Astrocyte (in vitro differentiated cells and primary cell): ENCODE measurements around the gene TOB1. TPM values are rescaled to one million over a fixed set of nuclear protein-coding genes. Genes with fewer than 3 reads are reported as not detected.

ENCODE experiments used
- DNase-seq: peaks from one replicate; pipeline ENCODE4 v3.0.0-alpha.2; 2010; ENCODE audit warnings: low read depth
- FAIRE-seq: peaks from 2 replicates; lab custom pipeline; 2011; peaks lifted over from hg19 to GRCh38; lab: Jason Lieb, UNC
- H2AFZ ChIP-seq: 2 replicates; pipeline ENCODE4 v1.6.0; 2012; ENCODE audit warnings: low read depth, low read length, inconsistent platforms
- H3K27ac ChIP-seq: 2 replicates; pipeline ENCODE4 v1.5.1; 2011; ENCODE audit warnings: low read depth, low read length, inconsistent platforms
- H3K27me3 ChIP-seq: 2 replicates; pipeline ENCODE4 v1.6.0; 2011; ENCODE audit warnings: low read length, inconsistent platforms; ENCODE audit not compliant: insufficient read depth
- H3K36me3 ChIP-seq: 2 replicates; pipeline ENCODE4 v1.5.1; 2011; ENCODE audit warnings: low read length, inconsistent platforms; ENCODE audit not compliant: insufficient read depth
- H3K4me1 ChIP-seq: 2 replicates; pipeline ENCODE4 v1.5.1; 2011; ENCODE audit warnings: low read length, inconsistent platforms; ENCODE audit not compliant: insufficient read depth
- H3K4me2 ChIP-seq: 2 replicates; pipeline ENCODE4 v1.6.0; 2012; ENCODE audit warnings: low read length, inconsistent platforms
- H3K4me3 ChIP-seq: 2 replicates; pipeline ENCODE4 v1.5.1; 2011; ENCODE audit warnings: low read depth, mild to moderate bottlenecking, low read length, inconsistent platforms; ENCODE audit not compliant: insufficient read depth
- H3K79me2 ChIP-seq: 2 replicates; pipeline ENCODE4 v1.6.0; 2012; ENCODE audit warnings: mild to moderate bottlenecking, low read length, inconsistent platforms; ENCODE audit not compliant: insufficient read depth
- H3K9ac ChIP-seq: 2 replicates; pipeline ENCODE4 v1.6.0; 2012; ENCODE audit warnings: mild to moderate bottlenecking, low read length, inconsistent platforms
- H3K9me3 ChIP-seq: 2 replicates; pipeline ENCODE4 v1.5.1; 2012; ENCODE audit warnings: low read depth, mild to moderate bottlenecking, low read length, inconsistent platforms; ENCODE audit not compliant: insufficient read depth
- H4K20me1 ChIP-seq: 2 replicates; pipeline ENCODE4 v1.6.0; 2012; ENCODE audit warnings: low read length, inconsistent platforms; ENCODE audit not compliant: insufficient read depth
- H3K27ac Mint-ChIP-seq: one replicate; pipeline ENCODE4 v1.8.0; 2021; ENCODE audit warnings: mild to moderate bottlenecking, mixed read lengths; ENCODE audit not compliant: unreplicated experiment
- H3K27me3 Mint-ChIP-seq: one replicate; pipeline ENCODE4 v1.8.0; 2021; ENCODE audit warnings: low read depth, mixed read lengths; ENCODE audit not compliant: unreplicated experiment
- H3K36me3 Mint-ChIP-seq: one replicate; pipeline ENCODE4 v1.8.0; 2021; ENCODE audit warnings: low read depth, mixed read lengths; ENCODE audit not compliant: unreplicated experiment
- H3K4me1 Mint-ChIP-seq: one replicate; pipeline ENCODE4 v1.8.0; 2021; ENCODE audit warnings: low read depth, mixed read lengths; ENCODE audit not compliant: unreplicated experiment
- H3K4me3 Mint-ChIP-seq: one replicate; pipeline ENCODE4 v1.8.0; 2021; ENCODE audit warnings: mild to moderate bottlenecking, moderate library complexity, mixed read lengths; ENCODE audit not compliant: unreplicated experiment
- H3K9me3 Mint-ChIP-seq: one replicate; pipeline ENCODE4 v1.8.0; 2021; ENCODE audit warnings: mild to moderate bottlenecking, mixed read lengths; ENCODE audit not compliant: unreplicated experiment
- CTCF ChIP-seq: IDR thresholded peaks from 2 replicates; pipeline ENCODE4 v1.5.1; 2011; ENCODE audit warnings: low read depth, mild to moderate bottlenecking, inconsistent platforms, low read length, moderate library complexity; ENCODE audit not compliant: insufficient read depth
- EZH2 ChIP-seq: IDR thresholded peaks from 2 replicates; pipeline ENCODE4 v1.6.1; 2012; ENCODE audit warnings: mild to moderate bottlenecking, low read length, inconsistent platforms; ENCODE audit not compliant: insufficient read depth
- total RNA-seq: library from RNA; stranded (reverse); gene quantifications from 2 replicates; pipeline ENCODE4 v1.2.1, GENCODE V29; 2021

The TOB1 gene
- total RNA-seq, 1 donor from 2014 or later, result 71.6 TPM

DNA sequence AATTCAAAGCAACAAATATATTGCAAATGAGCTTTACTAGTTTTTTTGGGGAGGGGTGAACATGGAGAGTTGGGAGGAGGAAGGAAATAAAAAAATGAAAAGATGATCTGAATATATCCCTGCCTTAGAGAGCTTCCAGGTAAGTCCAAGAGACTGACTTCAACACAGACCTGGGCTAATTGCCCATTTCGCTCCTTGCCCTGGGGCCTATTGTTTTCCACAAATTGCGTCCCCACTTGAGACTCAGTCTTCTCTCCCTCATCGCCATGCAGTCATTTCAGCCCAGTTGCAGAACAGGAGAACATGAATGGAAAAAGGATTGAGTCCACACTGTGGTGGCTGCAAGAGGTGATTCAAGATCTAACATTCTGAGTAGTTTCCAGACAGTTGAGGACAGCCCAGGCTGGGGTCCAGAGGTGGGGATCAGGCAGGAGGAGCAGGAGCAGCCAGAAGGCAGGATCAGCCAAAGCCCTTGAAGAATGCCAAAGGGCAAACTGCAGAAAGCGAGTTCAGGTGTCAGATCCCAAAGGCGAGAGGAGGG lies 21.6 kb upstream of the TOB1 start:
- no peak overlapping the region for H3K27ac Mint-ChIP-seq
- Histone ChIP-seq H3K36me3 (no peaks in the 10 kb centered on the region), H3K27me3 (no peaks in the 10 kb centered on the region), H2AFZ (no peak overlapping the region), H3K4me2 (no peak overlapping the region), H3K27ac (no peak overlapping the region), H4K20me1 (no peaks in the 10 kb centered on the region), H3K4me3 (no peak overlapping the region), H3K4me1 (peaks cover 6% of the 10 kb centered on the region), H3K9ac (no peak overlapping the region), H3K9me3 (no peaks in the 10 kb centered on the region), H3K79me2 (no peaks in the 10 kb centered on the region)
- H3K9me3 Mint-ChIP-seq, result no peaks in the 10 kb centered on the region
- H3K27me3 Mint-ChIP-seq, result peaks cover 4% of the 10 kb centered on the region
- TF ChIP-seq CTCF (no peak), EZH2 (no peak)
- no peak for DNase-seq
- H3K36me3 Mint-ChIP-seq, result no peaks in the 10 kb centered on the region
- no peak for FAIRE-seq
- H3K4me3 Mint-ChIP-seq, result no peak overlapping the region
- peaks cover 21% of the 10 kb centered on the region for H3K4me1 Mint-ChIP-seq

- Mint-ChIP-seq H3K27ac (peak overlapping the region; percentile 51), H3K4me3 (no peak overlapping the region), H3K4me1 (peaks cover 16% of the 10 kb centered on the region), H3K9me3 (peaks cover 3% of the 10 kb centered on the region), H3K27me3 (peaks cover 4% of the 10 kb centered on the region), H3K36me3 (no peaks in the 10 kb centered on the region)
- H4K20me1 ChIP-seq, result no peaks in the 10 kb centered on the region
- DNase-seq (peak; percentile 52), FAIRE-seq (no peak)
- no peak overlapping the region for H3K27ac ChIP-seq
- no peaks in the 10 kb centered on the region for H3K79me2 ChIP-seq
- H3K27me3 ChIP-seq, result no peaks in the 10 kb centered on the region
- H3K9ac ChIP-seq, result no peak overlapping the region
- H3K9me3 ChIP-seq, result peaks cover 3% of the 10 kb centered on the region
- H3K36me3 ChIP-seq, result no peaks in the 10 kb centered on the region
- no peak overlapping the region for H3K4me2 ChIP-seq
- TF ChIP-seq EZH2 (no peak), CTCF (no peak)
- H3K4me1 ChIP-seq, result peaks cover 3% of the 10 kb centered on the region
- H2AFZ ChIP-seq, result no peak overlapping the region
- H3K4me3 ChIP-seq, result no peak overlapping the region
These were observed 18.5 kb upstream of the TOB1 start for GRCh38 chr17:50884439-50885311.
